HG03280 (cell line): Measurements from ENCODE around the gene MYBPC1.
"Not testable (repeated sequence)": the region's sequence is repeated elsewhere in the genome, so short reads cannot be mapped to it uniquely, and the experiment has no call there.

Experiments used
- ATAC-seq: cut with Tn5 transposase; IDR thresholded peaks from one replicate; pipeline ENCODE4 v1.9.1; 2021; ENCODE audit warnings: mild to moderate bottlenecking, moderate library complexity; ENCODE audit not compliant: unreplicated experiment

Gene MYBPC1

DNA sequence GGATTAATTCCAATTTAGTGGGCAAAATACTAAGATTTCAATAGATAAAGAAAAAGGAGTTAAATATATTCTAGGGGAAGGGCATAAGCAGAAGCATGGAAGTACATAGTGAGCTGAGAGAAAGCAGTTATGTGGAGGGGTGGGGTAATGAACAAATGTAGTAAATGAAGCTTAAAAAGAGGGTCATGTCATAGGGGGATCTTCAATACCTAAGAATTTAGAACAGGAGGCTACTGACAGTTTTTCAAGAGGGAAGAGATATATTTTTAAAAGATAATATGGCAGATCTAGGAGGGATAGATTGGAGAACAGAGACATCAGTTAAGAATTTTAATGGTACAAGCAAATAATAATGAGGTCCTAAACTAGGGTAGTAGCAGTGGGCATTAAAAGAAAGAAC lies 135.1 kb downstream of the MYBPC1 start:
- ATAC-seq = no peak

DNA sequence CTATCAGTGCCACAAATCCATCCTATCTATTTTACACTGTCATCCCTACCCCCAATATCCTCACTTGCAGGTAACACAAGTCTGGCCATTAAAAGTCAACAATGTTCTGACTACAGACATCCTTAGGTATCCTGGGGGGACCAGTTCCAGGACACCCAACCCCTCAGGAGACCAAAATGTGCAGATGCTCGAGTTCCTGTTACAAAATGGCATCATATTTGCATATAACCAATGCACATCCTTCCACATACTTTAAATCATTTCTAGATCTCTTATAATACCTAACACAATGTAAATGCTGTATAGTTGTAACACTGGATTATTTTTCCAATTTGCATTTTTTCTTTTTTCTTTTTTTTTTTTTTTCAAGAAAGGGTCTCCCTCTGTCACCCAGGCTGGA lies 137.5 kb downstream of the MYBPC1 start:
- no peak for ATAC-seq

DNA sequence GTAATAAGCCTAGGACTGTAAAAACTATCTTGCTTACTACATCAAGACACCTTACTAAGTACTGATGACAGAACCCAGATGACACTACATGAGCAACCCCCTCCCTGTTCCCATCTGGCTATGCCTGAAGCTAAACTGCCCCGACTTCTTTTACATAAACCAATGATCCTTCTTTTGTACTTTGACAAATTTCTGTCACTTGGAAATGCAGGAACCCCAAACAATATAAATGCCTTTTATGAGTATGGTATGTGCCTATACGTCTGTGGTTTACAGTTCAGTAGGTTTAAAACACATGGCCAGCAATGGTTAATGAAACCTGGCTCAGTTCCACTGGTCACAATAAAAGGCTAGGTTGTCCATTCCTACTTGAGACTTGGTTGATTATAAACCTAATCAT lies 138.4 kb downstream of the MYBPC1 start:
- ATAC-seq = no peak

DNA sequence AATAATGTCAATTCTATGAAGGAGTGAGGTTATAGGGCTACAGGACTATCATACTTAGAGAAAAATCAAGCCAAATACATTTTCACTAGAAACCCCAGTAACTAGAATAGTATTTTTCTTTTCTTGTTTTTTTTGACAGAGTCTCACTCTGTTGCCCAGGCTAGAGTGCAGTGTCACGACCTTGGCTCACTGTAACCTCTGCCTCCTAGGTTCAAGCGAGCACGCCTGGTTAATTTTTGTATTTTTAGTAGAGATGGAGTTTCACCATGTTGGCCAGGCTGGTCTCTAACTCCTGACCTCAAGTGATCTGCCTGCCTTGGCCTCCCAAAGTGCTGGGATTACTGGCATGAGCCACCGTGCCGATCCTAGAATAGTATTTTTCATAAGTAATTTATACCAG lies 139.7 kb downstream of the MYBPC1 start:
- not testable (repeated sequence) for ATAC-seq
